Fibroblast of lung (primary cell): ENCODE results near the gene FHIP1B. TPM values are rescaled to one million over a fixed set of nuclear protein-coding genes. Genes with fewer than 3 reads are reported as not detected.

Experiments
- DNase-seq, 2 donors: peaks; one replicate each; pipeline versions ENCODE4 v3.0.0 to v3.0.0-alpha.2; 2010; ENCODE audit warnings: low read depth in 2 of 2
- H2AFZ ChIP-seq: 2 replicates; pipeline ENCODE4 v1.5.1; 2012; ENCODE audit warnings: low read length, control low read depth, inconsistent platforms
- H3K27ac ChIP-seq: 2 replicates; pipeline ENCODE4 v1.5.1; 2011; ENCODE audit warnings: low read length, control low read depth; ENCODE audit not compliant: insufficient read depth
- H3K27me3 ChIP-seq: 2 replicates; pipeline ENCODE4 v1.5.1; 2011; ENCODE audit warnings: mild to moderate bottlenecking, low read length; ENCODE audit not compliant: control insufficient read depth, insufficient read depth
- H3K36me3 ChIP-seq: 2 replicates; pipeline ENCODE4 v1.5.1; 2011; ENCODE audit warnings: low read length; ENCODE audit not compliant: control insufficient read depth, insufficient read depth
- H3K4me1 ChIP-seq: 2 replicates; pipeline ENCODE4 v1.5.1; 2011; ENCODE audit warnings: low read length; ENCODE audit not compliant: control insufficient read depth, insufficient read depth; ENCODE audit errors: extremely low read depth
- H3K4me2 ChIP-seq: 2 replicates; pipeline ENCODE4 v1.5.1; 2011; ENCODE audit warnings: low read length, control low read depth; ENCODE audit not compliant: insufficient read depth; ENCODE audit errors: extremely low read depth
- H3K4me3 ChIP-seq, 4 experiments: fragments of 200-600 bp in 1 of 4; sonication (generic) in 1 of 4; replicated peaks in 1 of 4; 2 replicates each; pipeline ENCODE4 v1.5.1; 2011 to 2016; ENCODE audit warnings: low read length in 4 of 4, low read depth in 3 of 4, mild to moderate bottlenecking in 3 of 4, control low read depth in 2 of 4, inconsistent platforms in 1 of 4, mixed read lengths in 1 of 4; ENCODE audit not compliant: insufficient read depth in 1 of 4; ENCODE audit errors: control extremely low read depth in 1 of 4
- H3K79me2 ChIP-seq: 2 replicates; pipeline ENCODE4 v1.5.1; 2012; ENCODE audit warnings: mild to moderate bottlenecking, low read length, inconsistent platforms; ENCODE audit not compliant: control insufficient read depth, insufficient read depth
- H3K9ac ChIP-seq: 2 replicates; pipeline ENCODE4 v1.5.1; 2011; ENCODE audit warnings: mild to moderate bottlenecking, low read length, control low read depth; ENCODE audit not compliant: insufficient read depth
- H3K9me3 ChIP-seq: 2 replicates; pipeline ENCODE4 v1.5.1; 2012; ENCODE audit warnings: low read depth, low read length; ENCODE audit not compliant: control insufficient read depth, insufficient read depth
- H4K20me1 ChIP-seq: 2 replicates; pipeline ENCODE4 v1.5.1; 2011; ENCODE audit warnings: low read length; ENCODE audit not compliant: control insufficient read depth, insufficient read depth; ENCODE audit errors: extremely low read depth
- EZH2 ChIP-seq: IDR thresholded peaks from 2 replicates; pipeline ENCODE4 v1.5.1; 2012; ENCODE audit warnings: low read length, control low read depth, mild to moderate bottlenecking; ENCODE audit errors: missing control alignments
- polyA plus RNA-seq, 2 donors: library from polyadenylated mRNA; depleted of rRNA in 1 of 2; stranded (reverse) in 1 of 2; unstranded in 1 of 2; fragments of >200 nt; gene quantifications; 2 replicates each; pipeline ENCODE4 v1.2.1, GENCODE V29; 2011 to 2012; ENCODE audit warnings: missing spikeins in 1 of 2
- total RNA-seq: library from RNA; depleted of rRNA; stranded (reverse); fragments of >200 nt; gene quantifications from 2 replicates; pipeline ENCODE4 v1.2.1, GENCODE V29; 2014
- TF ChIP-seq, protein P1 (sequence below), 2 donors: IDR thresholded peaks in 1 of 2; conservative IDR thresholded peaks in 1 of 2; 1 replicate in 1 of 2; 2 replicates in 1 of 2; pipeline ENCODE4 v1.5.1; 2011 to 2012; ENCODE audit warnings: low read length in 2 of 2, control low read depth in 1 of 2, inconsistent platforms in 1 of 2, low read depth in 1 of 2, mild to moderate bottlenecking in 1 of 2

Gene FHIP1B
- total and polyA plus RNA-seq, 2 donors (not counting 1 experiment from before 2014, with no cell fraction given) = 9.2 to 15.4 TPM

DNA sequence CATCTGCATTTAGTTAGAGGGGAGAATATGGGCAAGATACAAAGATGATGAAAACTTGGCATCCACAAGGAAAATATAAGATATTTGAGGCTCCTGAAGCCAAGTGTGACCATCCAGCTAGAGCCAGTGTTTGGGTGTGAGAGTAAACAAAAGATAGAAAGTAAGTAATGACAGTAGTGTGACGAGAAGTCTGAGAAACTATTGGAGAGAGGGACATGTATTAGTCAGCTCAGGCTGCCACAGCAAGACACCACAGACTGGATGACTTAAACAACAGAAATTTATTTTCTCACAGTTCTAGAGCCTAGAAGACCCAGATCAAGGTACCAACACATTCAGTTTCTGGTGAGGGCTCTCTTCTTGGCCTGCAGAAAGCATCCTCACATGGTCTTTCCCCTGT lies 18.8 kb upstream of the FHIP1B start:
- Histone ChIP-seq H3K27me3 (peaks cover 9% of the 10 kb centered on the region), H2AFZ (no peak overlapping the region), H4K20me1 (no peaks in the 10 kb centered on the region), H3K79me2 (no peaks in the 10 kb centered on the region), H3K27ac (no peak overlapping the region), H3K9ac (no peak overlapping the region), H3K9me3 (no peaks in the 10 kb centered on the region), H3K4me2 (no peak overlapping the region), H3K36me3 (no peaks in the 10 kb centered on the region), H3K4me1 (no peaks in the 10 kb centered on the region), H3K4me3 (no peak overlapping the region)
- TF ChIP-seq, protein P1, sequence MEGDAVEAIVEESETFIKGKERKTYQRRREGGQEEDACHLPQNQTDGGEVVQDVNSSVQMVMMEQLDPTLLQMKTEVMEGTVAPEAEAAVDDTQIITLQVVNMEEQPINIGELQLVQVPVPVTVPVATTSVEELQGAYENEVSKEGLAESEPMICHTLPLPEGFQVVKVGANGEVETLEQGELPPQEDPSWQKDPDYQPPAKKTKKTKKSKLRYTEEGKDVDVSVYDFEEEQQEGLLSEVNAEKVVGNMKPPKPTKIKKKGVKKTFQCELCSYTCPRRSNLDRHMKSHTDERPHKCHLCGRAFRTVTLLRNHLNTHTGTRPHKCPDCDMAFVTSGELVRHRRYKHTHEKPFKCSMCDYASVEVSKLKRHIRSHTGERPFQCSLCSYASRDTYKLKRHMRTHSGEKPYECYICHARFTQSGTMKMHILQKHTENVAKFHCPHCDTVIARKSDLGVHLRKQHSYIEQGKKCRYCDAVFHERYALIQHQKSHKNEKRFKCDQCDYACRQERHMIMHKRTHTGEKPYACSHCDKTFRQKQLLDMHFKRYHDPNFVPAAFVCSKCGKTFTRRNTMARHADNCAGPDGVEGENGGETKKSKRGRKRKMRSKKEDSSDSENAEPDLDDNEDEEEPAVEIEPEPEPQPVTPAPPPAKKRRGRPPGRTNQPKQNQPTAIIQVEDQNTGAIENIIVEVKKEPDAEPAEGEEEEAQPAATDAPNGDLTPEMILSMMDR (conservative IDR thresholded peaks at IDR 0.05 in 1 of 2, IDR thresholded peaks at IDR 0.05 in 1 of 2; ENCODE audit: low read depth in 1 of 2, low read length in 2 of 2) = no peak
- no peak for TF ChIP-seq EZH2
- DNase-seq = no peak

DNA sequence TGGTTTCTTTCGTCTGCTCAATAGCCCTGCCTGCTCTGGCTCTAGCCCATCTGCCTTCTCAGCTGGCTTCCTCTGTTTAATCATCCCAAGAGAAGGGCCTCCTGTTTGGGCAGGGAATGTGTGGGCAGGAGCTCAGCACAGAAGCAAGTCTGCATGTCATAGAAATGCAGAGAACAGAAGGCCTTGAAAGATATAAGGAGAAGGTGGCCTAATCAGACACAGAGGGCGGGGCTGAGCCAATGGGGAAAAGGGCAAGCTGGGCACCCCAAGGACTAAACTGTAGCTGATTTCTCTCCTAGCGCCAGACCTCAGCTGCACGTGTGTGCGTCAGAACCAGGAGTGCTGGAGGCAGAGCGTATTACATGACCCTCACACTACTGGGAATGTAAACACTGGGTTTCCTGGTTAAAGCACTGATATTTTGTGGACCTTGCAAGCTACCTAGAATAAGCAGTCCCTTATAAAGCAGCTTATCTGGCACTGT lies 17.6 kb upstream of the FHIP1B start:
- H3K79me2 ChIP-seq = no peaks in the 10 kb centered on the region
- no peaks in the 10 kb centered on the region for H3K27me3 ChIP-seq
- no peaks in the 10 kb centered on the region for H3K4me1 ChIP-seq
- H2AFZ ChIP-seq = no peak overlapping the region
- peak; percentile 42 to 61 for DNase-seq
- no peak overlapping the region for H3K4me2 ChIP-seq
- no peaks in the 10 kb centered on the region for H3K36me3 ChIP-seq
- H3K27ac ChIP-seq = no peak overlapping the region
- no peaks in the 10 kb centered on the region for H4K20me1 ChIP-seq
- no peaks in the 10 kb centered on the region for H3K9me3 ChIP-seq
- H3K4me3 ChIP-seq = no peak overlapping the region
- no peak for TF ChIP-seq EZH2
- TF ChIP-seq, protein P1 (conservative IDR thresholded peaks at IDR 0.05 in 1 of 2, IDR thresholded peaks at IDR 0.05 in 1 of 2; ENCODE audit: low read depth in 1 of 2, low read length in 2 of 2) = no peak
- no peak overlapping the region for H3K9ac ChIP-seq

DNA sequence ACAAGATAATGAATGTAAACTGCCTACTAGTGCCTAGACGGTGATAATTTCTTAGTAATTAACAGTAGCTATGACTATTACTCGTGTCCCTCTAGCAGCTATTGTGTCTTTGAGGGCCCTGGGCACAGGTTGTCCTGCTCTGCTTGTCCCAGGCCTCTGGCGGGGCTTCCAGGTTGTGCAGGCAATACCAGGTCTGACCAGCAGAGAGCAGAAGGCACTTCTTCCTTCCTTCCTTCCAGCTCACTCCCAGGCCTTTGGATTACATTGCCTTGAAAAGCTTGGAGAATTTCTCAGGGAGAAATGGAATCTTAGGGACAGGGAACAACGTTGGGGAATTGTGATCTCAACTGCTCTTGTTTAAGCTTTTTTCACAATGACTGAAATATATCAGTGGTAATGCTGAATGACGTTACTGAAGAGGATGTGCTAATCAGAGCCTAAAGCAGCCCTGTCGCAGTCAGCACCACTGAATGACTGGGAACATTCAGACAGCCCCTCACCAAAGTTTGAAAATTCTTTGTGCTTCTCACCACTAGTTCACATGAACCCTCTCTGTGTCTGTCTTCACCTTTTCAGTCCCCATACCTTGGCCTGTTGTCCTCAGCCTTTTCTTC lies 16.8 kb upstream of the FHIP1B start:
- no peak overlapping the region for H2AFZ ChIP-seq

More for the DNA sequence above, 16.8 kb upstream of the FHIP1B start:
- peak; percentile 51 to 71 for DNase-seq
- Histone ChIP-seq H3K4me2 (no peak overlapping the region), H3K9me3 (no peaks in the 10 kb centered on the region), H3K27ac (no peak overlapping the region), H3K36me3 (no peaks in the 10 kb centered on the region), H3K4me1 (no peaks in the 10 kb centered on the region), H3K9ac (no peak overlapping the region), H3K79me2 (no peaks in the 10 kb centered on the region), H3K4me3 (no peak overlapping the region), H4K20me1 (no peaks in the 10 kb centered on the region), H3K27me3 (no peaks in the 10 kb centered on the region)
- TF ChIP-seq, protein P1 (conservative IDR thresholded peaks at IDR 0.05 in 1 of 2, IDR thresholded peaks at IDR 0.05 in 1 of 2; ENCODE audit: low read depth in 1 of 2, low read length in 2 of 2) = peak; percentile 88 to 98
- TF ChIP-seq EZH2 = no peak
